Stimulated activated naive CD4-positive, alpha-beta T cell (primary cell): ENCODE measurements around the gene SLC5A5.
"Not testable (repeated sequence)": the region's sequence is repeated elsewhere in the genome, so short reads cannot be mapped to it uniquely, and the experiment has no call there.

ENCODE experiments used
- DNase-seq, 6 experiments: peaks; one replicate each; lab custom pipeline; 2025; lab: John Stamatoyannopoulos, UW

Gene SLC5A5

DNA sequence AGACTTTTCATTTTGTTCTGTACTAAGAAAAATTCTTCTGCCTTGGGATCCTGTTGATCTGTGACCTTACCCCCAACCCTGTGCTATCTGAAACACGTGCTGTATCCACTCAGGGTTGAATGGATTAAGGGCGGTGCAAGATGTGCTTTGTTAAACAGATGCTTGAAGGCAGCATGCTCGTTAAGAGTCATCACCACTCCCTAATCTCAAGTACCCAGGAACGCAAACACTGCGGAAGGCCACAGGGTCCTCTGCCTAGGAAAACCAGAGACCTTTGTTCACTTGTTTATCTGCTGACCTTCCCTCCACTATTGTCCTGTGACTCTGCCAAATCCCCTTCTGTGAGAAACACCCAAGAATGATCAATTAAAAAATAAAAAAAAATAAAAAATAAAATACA is 47.4 kb downstream of the SLC5A5 start:
- DNase-seq: not testable (repeated sequence)

DNA sequence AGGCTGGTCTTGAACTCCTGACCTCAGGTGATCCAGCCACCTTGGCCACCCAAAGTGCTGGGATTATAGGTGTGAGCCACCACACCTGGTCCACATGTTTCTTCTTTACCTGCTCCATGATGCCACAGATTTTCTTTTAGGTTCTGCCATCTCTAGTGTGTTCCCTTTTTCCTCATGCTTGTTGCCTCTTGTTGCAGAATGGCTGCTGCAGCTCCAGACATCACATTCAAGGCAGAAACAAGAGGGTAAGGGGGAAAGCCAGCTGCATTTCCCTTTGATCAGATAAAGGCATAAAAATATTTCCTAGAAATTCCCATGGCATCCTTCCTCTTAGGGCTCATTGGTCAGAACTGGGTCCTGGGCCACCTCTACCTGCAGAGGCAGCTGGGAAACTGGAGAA is 48.8 kb downstream of the SLC5A5 start:
- DNase-seq: no peak

DNA sequence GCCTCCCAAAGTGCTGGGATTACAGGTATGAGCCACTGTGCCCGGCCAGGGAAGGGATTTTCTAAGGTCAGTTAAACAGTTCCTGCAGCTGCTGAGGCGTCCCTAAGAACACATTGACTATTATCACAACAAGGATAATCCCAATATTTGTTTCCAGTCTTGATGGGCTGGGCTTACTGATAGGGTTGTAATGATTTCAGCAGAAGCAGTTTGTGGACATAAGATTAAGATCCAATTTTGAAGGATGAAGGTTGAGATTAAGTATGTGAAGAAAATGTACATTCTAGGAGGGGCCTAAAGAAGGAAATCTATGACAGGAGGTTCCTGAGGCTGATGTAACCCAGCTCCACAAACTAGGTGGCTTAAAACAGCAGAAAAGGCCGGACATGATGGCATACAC is 50.4 kb downstream of the SLC5A5 start:
- no peak for DNase-seq

DNA sequence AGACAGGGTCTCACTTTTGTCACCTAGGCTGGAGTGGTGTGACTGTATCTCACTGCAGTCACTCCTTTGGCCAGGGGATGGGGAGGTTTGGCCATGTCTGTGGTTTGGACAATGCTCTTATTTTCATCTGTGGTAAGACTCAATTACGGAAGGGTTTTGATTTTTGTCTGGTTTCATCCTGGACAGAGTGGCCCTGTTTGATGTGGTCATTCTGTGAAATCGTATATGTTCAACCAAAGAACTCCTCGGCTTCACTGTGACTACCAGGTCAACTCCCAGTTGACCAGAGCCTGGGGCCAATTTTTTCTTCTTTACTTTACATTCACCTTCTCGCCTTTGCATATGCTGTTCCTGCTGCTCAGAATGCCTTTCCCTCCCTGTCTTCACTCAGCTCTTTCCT is 54.3 kb downstream of the SLC5A5 start:
- DNase-seq: no peak

DNA sequence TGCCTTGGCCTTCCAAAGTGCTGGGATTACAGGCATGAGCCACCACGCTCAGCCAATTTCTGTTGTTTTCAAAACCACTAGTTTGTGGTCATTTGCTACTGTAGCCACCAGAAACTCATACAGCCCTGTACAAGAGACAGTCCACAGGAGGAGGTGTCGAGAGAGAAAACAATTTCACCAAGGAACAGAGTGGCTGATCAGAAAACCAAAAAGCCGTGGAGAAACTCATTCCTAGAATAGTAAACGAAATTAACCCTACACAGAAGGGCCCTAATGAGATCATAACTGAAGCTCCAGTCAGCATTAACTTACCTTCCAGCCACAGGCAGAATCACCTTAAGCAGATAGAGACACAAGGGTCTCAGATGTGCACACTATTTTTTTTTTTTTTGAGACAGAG is 57.3 kb downstream of the SLC5A5 start:
- no peak for DNase-seq

DNA sequence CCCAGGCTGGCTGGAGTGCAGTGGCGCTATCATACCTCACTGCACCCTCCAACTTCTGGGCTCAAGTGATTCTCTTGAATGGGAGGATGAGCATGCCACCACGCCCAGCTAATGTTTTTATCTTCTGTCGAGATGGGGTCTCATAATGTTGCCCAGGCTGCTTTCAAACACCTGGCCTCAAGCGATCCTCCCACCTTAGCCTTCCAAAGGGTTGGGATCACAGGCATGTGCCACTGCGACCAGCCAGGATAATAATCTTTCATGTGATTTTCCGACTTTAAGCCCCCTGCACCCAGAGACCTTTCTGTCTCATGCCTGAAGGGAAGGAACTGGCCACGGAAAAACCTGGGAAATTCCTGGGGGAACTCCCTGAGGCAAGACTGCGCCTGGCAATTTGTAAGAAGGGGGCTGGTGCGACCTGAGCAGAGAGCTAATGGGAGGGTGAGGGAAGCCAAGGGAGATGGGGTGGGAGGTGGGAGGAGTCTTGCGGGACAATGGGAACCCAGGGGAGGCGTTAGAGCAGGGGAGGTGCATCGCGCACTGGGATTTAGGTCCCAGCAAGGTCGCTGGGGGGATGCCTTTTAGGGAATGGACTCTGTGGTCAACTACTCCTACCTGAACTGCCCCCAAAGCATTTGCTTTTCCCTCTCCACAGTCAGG is 59.9 kb downstream of the SLC5A5 start:
- no peak for DNase-seq

DNA sequence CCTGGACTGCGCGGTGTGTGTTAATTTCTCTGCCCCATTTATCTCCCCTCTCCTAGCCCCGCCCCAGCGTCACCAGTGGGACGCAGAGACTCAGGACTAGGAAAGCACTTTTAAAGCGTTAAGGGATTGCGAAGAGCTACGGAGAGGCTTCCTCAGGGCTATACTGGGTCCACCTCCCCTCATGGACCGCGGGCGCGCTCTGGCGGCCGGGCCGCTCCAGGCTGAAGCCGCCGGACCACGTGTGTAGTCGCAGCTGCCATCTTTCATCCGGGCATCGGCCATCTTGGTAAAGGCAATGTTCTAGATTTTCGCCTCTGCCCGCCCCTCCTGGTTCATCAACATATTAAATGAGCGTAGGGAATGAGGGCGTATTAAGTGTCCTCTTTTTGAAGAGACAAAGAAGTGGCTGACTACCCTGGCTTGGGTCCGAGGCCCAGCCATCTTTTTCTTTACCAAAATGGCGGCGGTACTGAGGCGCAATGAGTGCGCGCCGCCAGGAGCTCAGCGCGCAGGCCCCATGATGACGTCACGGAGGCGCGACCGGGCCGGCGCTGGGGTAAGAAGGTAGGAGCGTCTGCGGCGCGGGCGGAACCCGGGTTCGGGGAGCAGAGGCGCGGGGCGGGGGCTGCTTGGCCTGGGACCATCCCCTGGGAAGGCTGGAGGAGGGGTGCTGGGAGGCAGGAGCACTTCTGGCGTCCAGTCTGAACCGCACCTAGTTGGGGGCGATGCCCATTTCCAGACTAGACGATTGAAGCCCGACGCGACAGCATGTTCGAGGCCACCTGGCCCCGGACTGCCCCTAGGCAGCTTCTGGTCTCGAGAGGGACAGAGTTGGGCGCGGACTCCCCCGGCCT is 61.0 kb downstream of the SLC5A5 start, which contains the start of gene CCDC124:
CCDC124 (plus strand) TSS at position 531 of the 854 bp plus-strand sequence. CDS start 3,406 bp downstream, outside the sequence.
- peak; percentile 85 to 99 (median 92) for DNase-seq

DNA sequence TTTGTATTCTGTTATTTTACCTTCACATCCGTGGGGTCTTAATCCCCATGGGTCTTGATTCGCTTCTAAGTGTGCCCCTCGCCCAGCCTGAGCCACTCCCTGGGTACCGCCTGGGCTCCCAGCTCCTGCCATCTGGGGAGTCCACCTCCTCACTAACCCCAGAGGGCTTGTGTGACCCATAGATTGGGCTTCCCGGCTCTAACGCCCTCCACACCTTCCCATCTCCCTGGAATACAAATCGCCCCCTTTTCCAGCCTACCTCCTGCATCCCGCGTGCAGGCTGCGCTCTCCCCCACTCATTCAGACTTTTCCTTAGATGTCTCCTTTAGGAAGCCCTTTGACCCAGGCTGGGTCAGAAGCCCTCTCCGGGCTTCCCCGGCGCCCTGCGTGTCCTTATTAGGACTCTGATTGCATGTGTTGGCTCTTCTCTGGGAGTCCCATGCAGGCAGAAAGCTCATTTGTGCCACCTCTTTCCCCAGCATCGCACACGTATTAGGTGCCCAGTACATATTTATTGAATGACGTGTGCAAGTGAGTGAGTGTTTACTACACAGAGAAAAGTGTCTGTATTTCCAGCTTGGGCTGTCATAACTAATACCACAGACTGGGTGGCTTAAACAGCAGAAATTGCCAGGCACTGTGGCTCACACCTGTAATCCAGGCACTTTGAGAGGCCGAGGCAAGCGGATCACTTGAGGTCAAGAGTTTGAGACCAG is 61.8 kb downstream of the SLC5A5 start:
- DNase-seq: no peak

DNA sequence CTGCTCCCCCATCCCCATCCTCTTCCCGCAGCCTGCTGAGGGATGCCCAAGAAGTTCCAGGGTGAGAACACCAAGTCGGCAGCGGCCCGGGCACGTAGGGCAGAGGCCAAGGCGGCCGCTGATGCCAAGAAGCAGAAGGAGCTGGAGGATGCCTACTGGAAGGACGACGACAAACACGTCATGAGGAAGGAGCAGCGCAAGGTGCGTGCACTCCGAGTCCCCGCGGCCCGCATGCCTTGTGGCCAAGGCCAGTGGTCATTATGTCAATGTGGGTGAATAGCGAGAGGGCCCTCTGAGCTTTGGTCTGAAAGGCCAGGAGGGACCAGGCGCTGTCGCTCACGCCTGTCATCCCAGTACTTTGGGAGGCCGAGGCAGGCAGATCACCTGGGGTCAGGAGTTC is 64.6 kb downstream of the SLC5A5 start:
- no peak for DNase-seq

DNA sequence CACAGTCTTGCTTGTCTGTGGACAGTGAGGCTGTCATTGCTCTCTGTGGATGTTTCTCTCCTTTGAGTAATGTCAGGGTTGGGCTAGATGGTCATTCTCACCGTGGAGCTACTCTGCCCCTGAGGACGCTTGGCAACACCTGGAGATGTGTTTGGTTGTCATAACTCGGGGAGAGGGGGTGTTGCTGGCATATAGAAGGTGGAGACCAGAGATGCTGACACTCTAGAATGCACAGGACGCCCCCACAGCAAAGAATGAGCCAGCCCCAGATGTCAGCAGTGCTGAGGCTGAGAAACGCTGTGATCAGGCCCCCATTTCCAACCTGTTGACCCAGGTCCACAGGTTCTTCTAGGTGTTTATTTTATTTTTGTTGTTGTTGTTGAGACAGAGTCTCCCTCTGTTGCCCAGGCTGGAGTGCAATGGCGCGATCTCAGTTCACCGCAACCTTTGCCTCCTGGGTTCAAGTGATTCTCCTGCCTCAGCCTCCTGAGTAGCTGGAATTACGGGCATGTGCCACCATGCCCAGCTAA is 65.7 kb downstream of the SLC5A5 start:
- DNase-seq: no peak

DNA sequence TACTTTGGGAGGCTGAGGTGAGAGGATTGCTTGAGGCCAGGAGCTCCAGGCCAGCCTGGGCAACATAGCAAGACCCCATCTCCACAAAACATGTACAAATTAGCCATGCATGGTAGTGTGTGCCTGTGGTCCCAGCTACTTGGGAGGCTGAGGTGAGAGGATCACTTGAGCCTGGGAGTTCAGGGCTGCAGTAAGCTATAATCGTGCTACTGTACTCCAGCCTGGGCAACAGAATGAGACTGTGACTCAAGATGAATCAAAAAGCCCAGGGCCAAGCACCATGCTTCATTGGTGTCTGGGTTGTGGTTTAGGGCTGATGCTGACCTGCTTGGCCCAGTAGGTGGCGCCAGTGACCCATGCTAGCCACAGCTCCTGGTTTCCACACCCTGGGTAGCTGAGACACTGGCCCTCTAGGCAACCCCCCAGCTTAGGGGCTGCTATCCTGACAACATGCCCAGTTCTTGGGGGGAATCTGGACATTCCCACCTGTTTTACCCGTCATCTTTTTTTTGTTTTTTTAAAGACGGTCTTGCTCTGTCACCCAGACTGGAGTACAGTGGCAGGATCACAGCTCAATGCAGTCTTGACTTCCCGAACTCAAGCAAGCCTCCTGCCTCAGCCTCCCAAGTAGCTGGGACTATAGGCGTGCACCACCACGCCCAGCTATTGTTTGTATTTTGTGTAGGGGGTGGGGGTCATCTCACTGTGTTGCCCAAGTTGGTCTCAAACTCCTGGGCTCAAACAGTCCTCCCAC is 66.5 kb downstream of the SLC5A5 start:
- peak; percentile 64 to 85 (median 78) for DNase-seq

DNA sequence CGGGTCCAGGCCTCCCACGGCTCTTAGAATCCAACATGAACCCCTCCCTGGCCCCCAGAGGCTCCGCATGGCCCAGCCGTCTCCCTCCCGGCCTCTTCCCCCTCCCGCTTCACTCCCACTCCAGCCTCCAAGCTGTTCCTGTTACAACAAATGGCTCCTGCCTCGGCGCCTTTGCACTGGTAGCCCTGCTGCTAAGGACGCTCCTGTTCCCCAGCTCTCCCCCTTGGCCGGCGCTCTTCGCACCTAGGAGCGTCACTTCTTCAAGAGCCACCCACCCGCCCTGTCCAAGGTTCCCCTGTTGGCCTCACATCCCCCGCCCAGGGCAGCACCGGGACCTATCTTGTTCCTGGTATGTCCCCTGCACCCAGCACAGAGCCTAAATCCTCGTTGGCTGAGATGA is 70.4 kb downstream of the SLC5A5 start:
- DNase-seq: no peak

DNA sequence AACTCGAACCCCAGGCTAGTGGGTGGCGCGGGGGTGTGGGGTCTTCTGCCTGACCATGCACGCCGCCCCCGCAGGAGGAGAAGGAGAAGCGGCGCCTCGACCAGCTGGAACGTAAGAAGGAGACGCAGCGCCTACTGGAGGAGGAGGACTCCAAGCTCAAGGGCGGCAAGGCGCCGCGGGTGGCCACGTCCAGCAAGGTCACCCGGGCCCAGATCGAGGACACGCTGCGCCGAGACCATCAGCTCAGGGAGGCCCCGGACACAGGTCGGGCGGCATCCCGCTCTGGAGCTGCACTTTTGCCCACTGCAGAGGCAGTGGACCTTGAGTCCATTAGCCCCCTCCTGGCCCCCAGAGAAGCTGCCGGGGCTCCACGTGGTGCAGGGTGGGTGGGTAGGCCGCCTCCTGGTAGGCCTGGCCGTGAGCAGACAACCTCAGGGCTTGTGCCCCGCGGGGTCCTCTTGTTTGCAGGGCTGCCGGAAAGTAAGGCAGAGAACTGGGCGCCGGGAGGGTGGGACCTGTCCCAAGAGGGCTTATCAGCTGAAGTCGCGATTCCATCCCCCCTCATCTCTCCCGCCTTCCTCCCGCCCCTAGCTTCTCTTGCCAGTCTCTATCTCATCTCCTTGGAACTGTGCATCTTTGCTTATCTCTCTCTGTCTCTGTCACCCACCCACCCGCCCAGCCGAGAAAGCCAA is 71.0 kb downstream of the SLC5A5 start:
- no peak for DNase-seq

DNA sequence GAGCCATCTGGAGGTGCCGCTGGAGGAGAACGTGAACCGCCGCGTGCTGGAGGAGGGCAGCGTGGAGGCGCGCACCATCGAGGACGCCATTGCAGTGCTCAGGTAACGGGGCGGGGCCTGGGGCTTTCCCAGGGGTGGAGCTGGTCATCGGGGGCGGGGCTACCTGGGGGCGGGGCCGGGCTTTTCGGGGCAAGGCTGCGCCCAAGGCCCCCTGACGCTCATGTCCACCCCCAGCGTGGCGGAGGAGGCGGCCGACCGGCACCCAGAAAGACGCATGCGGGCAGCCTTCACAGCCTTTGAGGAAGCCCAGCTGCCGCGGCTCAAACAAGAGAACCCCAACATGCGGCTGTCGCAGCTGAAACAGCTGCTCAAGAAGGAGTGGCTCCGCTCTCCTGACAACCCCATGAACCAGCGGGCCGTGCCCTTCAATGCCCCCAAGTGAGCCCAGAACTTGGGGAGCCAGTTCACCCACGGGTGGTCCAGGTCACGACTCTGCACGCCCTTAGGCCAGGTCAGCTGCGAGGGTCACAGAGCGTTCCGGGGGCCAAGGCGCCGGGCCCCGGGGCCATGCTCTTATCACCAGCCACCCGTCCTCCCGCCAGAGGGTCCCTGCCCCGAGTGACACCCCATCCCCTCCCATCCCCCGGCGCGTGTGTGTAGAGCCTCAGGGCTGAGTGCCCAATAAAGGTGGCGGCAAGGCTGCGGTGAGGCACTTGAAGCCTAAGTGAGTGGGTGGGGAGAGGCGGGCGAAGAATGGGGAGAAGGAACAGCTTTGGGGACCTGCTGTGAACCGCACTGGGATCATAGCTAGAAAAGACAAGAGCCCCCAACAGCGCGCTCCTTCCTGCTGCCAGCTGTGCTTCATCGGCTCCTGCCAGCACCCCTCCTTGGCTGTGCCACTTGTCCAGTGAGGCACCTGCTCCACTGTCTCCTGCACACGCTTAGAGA is 71.8 kb downstream of the SLC5A5 start:
- no peak for DNase-seq

DNA sequence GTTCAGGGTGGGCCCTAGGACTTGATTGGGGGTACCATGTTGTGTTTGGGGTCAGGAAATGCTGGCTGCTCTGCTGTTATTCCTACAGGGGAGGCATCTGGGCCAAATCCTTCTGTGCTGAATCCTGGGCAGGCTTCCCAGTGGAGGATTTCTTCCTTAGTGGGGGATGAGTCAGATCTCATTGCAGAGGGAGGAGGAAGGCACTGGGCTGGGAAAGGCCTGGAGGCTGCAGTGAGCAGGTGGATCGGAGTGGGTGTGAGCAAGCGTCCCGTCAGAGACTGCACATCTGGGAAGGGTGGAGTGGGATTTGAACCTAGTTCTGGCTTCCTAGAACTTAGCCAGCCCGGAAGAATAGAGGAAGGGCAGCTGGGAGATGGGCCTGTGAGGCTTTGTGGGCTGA is 72.6 kb downstream of the SLC5A5 start:
- DNase-seq: no peak
